Bronchial smooth muscle cell (primary cell): ENCODE results near the gene KLF18. TPM values are rescaled to one million over a fixed set of nuclear protein-coding genes. Genes with fewer than 3 reads are reported as not detected.

ENCODE experiments used
- total RNA-seq: library from RNA; depleted of rRNA; stranded (reverse); fragments of >200 nt; gene quantifications from 2 replicates; pipeline ENCODE4 v1.2.1, GENCODE V29; 2014

Gene KLF18
- not detected in 2 replicates for total RNA-seq

GRCh38 chr1:44141531-44141930, at the start of gene KLF18:
TSS of gene KLF18 (minus strand) at chr1:44141631. CDS start at chr1:44141631, 0 bp downstream.

GRCh38 chr1:44118682-44119081, 22.7 kb downstream of the KLF18 start, which contains the start of gene KLF17:
TSS of gene KLF17 (plus strand) at chr1:44118821. CDS start at chr1:44118908, 87 bp downstream.

Other genes with a start within 250 kb of the KLF18 start
- under 0.01 TPM in 1 of 2 replicates, not detected in the other for gene ARTN, start 207.8 kb downstream of the KLF18 start, total RNA-seq
- gene IPO13, start 194.7 kb downstream of the KLF18 start, total RNA-seq, result 10.2 and 13.7 TPM in 2 replicates
- 7.9 and 10.4 TPM in 2 replicates for gene DPH2, start 171.6 kb downstream of the KLF18 start, total RNA-seq
- 47.9 and 63.2 TPM in 2 replicates for gene ATP6V0B, start 166.7 kb downstream of the KLF18 start, total RNA-seq
- 45.2 and 46.1 TPM in 2 replicates for gene B4GALT2, start 162.4 kb downstream of the KLF18 start, total RNA-seq
- gene CCDC24, start 150.0 kb downstream of the KLF18 start, total RNA-seq, result 3.1 and 4.4 TPM in 2 replicates
- 2.4 and 6.4 TPM in 2 replicates for gene SLC6A9, start 110.2 kb downstream of the KLF18 start, total RNA-seq
- 0.16 TPM in 1 of 2 replicates, not detected in the other for gene KLF17, start 22.8 kb downstream of the KLF18 start, total RNA-seq
- 24.1 and 25.8 TPM in 2 replicates for gene DMAP1, start 71.8 kb upstream of the KLF18 start, total RNA-seq
- 31.2 and 35.8 TPM in 2 replicates for gene ERI3, start 213.6 kb upstream of the KLF18 start, total RNA-seq